ENCODE results near the gene NAMPT.
"Not testable (repeated sequence)": the region's sequence is repeated elsewhere in the genome, so short reads cannot be mapped to it uniquely, and the experiment has no call there.

NAMPT gene

DNA sequence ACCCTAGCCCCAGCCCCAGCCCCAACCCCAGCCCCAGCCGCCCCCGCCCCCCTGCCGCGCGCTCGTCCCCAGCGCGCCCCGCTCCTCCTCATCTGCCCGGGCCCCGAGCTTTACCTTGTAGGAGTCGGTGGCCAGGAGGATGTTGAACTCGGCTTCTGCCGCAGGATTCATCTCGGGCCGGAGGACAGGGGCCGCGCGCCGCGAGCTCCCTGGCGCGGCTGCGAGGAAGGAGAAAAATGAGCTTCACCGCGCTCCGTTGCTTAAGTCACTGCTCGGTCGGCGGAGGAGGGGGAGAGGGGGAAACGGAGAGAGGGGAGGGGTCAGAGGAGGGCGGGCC is at the start of gene NAMPT:
NAMPT (minus strand) TSS at position 270 of the 337 bp plus-strand sequence; CDS start at position 171, 99 bp downstream.
- H3K27me3 ChIP-seq (ENCODE audit: control insufficient read depth, insufficient read depth, low read length) = no peaks in the 10 kb centered on the region
- peak within 1 kb of the TSS; percentile 86 for H3K9ac ChIP-seq (ENCODE audit: low read length)
- H3K9me3 ChIP-seq (ENCODE audit: control insufficient read depth, insufficient read depth, low read depth, low read length) = no peaks in the 10 kb centered on the region
- peak within 1 kb of the TSS; percentile 63; the same call in 1 of the 2 replicates for H3K27ac ChIP-seq (ENCODE audit: low read depth, low read length)
- peak within 1 kb of the TSS; percentile 99 for H3K4me3 ChIP-seq (ENCODE audit: low read depth, low read length)
- H3K36me3 ChIP-seq (ENCODE audit: control insufficient read depth, insufficient read depth, low read length) = no peaks in the 10 kb centered on the region
- peaks cover 25% of the 10 kb centered on the region for H3K4me1 ChIP-seq (ENCODE audit: control insufficient read depth, insufficient read depth, low read length)

DNA sequence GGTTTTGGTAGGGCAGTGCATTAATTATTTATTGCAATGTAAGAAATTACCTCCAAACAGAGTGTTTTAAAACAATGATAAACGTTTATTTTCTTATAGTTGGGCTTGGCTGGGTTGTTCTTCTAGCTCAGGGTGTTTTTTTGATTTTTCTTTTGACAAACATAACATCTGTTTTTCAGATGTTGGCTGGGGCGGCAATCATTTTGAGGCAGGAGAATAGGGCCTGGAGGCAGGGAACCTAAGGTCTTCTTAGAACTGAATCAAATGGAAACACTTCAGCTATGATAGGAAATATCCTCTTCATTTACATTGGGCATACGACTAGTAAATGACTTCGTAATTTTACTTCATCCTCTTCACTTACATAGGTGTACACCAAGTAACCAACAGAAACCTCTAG is 47.4 kb upstream of the NAMPT start:
- H3K4me3 ChIP-seq (ENCODE audit: low read depth, low read length) = no peak overlapping the region
- no peak overlapping the region for H3K27ac ChIP-seq (ENCODE audit: low read depth, low read length)
- no peaks in the 10 kb centered on the region for H3K27me3 ChIP-seq (ENCODE audit: control insufficient read depth, insufficient read depth, low read length)
- no peak overlapping the region for H3K9ac ChIP-seq (ENCODE audit: low read length)
- peaks cover 6% of the 10 kb centered on the region; the same call in 1 of the 2 replicates for H3K9me3 ChIP-seq (ENCODE audit: control insufficient read depth, insufficient read depth, low read depth, low read length)
- H3K4me1 ChIP-seq (ENCODE audit: control insufficient read depth, insufficient read depth, low read length) = no peaks in the 10 kb centered on the region
- no peaks in the 10 kb centered on the region for H3K36me3 ChIP-seq (ENCODE audit: control insufficient read depth, insufficient read depth, low read length)

GRCh38 chr7:106331441-106332175 is 46.8 kb upstream of the NAMPT start:
- no peak overlapping the region for H3K9ac ChIP-seq (ENCODE audit: low read length)
- H3K9me3 ChIP-seq (ENCODE audit: control insufficient read depth, insufficient read depth, low read depth, low read length) = peaks cover under 1% of the 10 kb centered on the region; the same call in 1 of the 2 replicates
- H3K4me1 ChIP-seq (ENCODE audit: control insufficient read depth, insufficient read depth, low read length) = no peaks in the 10 kb centered on the region
- H3K27ac ChIP-seq (ENCODE audit: low read depth, low read length) = no peak overlapping the region
- no peak overlapping the region for H3K4me3 ChIP-seq (ENCODE audit: low read depth, low read length)
- H3K36me3 ChIP-seq (ENCODE audit: control insufficient read depth, insufficient read depth, low read length) = no peaks in the 10 kb centered on the region
- H3K27me3 ChIP-seq (ENCODE audit: control insufficient read depth, insufficient read depth, low read length) = no peaks in the 10 kb centered on the region

DNA sequence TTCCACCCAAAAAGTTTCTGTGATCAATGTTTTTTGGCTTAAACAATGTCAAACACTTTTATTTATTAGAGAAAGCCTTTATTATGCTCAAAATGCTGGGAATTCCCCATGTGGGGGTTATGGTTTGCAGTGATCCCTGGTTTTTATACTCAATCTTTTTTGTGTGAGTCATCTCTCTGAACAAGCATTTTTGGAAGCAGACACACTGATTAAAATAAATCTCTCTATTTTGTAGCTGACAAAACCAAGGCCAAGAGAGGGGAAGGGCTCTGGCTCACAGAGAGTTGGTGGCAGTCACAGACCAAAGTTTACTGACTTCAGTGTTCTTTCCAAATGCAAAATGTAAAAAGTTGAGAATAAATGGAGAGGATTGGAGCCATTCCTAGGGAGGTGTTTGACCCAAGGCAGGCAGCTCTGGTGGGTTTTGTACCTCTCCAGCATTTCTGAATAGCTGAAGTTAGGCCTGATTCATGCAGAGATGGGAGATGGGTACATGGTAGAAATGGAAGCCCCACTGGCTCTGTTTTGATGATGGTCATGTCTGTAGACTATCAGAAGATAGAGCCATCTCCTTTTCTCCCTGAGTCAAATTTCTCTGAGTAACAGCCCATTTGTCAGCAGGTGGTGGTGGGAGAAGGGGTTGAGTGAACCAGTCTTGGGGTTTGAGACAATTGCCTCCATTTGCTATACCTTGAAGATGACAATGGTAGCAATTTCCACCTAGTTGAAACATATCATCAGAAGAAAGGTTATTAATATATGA is 45.4 kb upstream of the NAMPT start:
- no peaks in the 10 kb centered on the region for H3K4me1 ChIP-seq (ENCODE audit: control insufficient read depth, insufficient read depth, low read length)
- H3K27me3 ChIP-seq (ENCODE audit: control insufficient read depth, insufficient read depth, low read length) = no peaks in the 10 kb centered on the region
- no peak overlapping the region for H3K4me3 ChIP-seq (ENCODE audit: low read depth, low read length)
- H3K36me3 ChIP-seq (ENCODE audit: control insufficient read depth, insufficient read depth, low read length) = no peaks in the 10 kb centered on the region
- no peak overlapping the region for H3K9ac ChIP-seq (ENCODE audit: low read length)
- H3K27ac ChIP-seq (ENCODE audit: low read depth, low read length) = no peak overlapping the region
- H3K9me3 ChIP-seq (ENCODE audit: control insufficient read depth, insufficient read depth, low read depth, low read length) = no peaks in the 10 kb centered on the region

DNA sequence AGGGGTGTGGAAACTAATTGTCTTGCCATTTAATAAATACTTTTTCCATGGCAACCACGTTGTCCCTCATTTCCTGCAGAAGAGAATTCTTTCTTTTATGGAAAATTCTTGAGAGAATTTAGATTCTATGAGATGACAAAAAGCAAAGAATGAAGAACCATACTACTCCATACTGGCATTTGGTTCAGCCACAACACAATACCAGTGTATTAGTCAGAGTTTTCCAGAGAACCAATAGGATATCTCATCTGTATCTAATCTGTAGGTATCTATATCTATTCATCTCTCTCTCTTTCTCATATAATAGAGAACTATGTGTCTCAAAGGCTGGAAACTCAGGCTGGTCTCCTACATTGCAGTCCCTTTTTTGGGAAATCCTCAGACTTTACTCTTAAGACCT is 44.6 kb upstream of the NAMPT start:
- Histone ChIP-seq H3K4me1 (ENCODE audit: control insufficient read depth, insufficient read depth, low read length) (no peaks in the 10 kb centered on the region), H3K4me3 (ENCODE audit: low read depth, low read length) (no peak overlapping the region), H3K27ac (ENCODE audit: low read depth, low read length) (no peak overlapping the region), H3K36me3 (ENCODE audit: control insufficient read depth, insufficient read depth, low read length) (no peaks in the 10 kb centered on the region), H3K27me3 (ENCODE audit: control insufficient read depth, insufficient read depth, low read length) (no peaks in the 10 kb centered on the region), H3K9ac (ENCODE audit: low read length) (no peak overlapping the region), H3K9me3 (ENCODE audit: control insufficient read depth, insufficient read depth, low read depth, low read length) (no peaks in the 10 kb centered on the region)

DNA sequence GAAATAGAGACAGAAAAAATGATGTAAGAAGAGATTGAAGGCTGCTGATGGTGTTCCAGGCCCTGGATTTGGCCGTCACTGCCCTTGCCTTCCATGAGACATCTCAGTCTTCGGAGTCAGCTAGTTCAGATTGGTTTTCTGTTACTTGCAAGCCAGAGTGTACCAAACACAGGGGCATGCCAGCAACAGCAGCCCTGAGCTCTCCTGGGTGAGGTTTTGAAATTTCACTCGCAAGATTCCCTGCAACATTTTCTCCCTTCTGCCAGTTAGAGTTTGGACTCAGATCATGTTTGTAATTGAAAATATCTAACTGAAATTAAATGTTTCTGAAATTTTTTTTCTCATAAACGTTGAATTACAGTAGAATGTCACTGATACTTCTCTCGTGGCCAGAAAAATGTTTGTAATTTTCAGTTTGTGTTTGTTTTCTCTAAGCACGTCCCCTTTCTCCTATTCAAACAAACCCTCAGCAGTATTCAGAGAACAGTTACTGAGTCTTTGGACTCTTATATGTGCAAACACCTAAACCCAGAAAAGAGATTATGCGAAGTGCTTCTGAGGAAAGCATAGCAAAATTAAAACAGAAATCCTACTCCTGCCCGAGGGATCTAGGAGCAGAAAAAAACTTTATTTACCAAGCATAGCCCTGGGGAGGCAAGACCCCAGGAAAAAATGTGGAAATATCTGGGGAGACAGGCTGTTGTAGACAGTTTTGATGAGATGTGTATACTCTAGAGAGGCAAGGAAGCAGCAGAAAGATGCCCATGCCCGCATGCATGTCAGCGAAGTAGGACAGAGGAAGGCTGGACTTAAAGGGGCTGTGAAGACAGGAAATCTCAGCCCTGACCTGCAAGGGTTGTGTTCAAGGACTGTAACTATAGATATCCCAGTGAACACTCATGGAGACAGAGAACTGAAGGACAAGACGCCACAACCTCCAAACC is 43.0 kb upstream of the NAMPT start:
- H3K36me3 ChIP-seq (ENCODE audit: control insufficient read depth, insufficient read depth, low read length) = no peaks in the 10 kb centered on the region
- no peaks in the 10 kb centered on the region for H3K27me3 ChIP-seq (ENCODE audit: control insufficient read depth, insufficient read depth, low read length)
- no peaks in the 10 kb centered on the region for H3K4me1 ChIP-seq (ENCODE audit: control insufficient read depth, insufficient read depth, low read length)
- no peaks in the 10 kb centered on the region for H3K9me3 ChIP-seq (ENCODE audit: control insufficient read depth, insufficient read depth, low read depth, low read length)
- no peak overlapping the region for H3K4me3 ChIP-seq (ENCODE audit: low read depth, low read length)
- no peak overlapping the region for H3K9ac ChIP-seq (ENCODE audit: low read length)
- H3K27ac ChIP-seq (ENCODE audit: low read depth, low read length) = no peak overlapping the region

DNA sequence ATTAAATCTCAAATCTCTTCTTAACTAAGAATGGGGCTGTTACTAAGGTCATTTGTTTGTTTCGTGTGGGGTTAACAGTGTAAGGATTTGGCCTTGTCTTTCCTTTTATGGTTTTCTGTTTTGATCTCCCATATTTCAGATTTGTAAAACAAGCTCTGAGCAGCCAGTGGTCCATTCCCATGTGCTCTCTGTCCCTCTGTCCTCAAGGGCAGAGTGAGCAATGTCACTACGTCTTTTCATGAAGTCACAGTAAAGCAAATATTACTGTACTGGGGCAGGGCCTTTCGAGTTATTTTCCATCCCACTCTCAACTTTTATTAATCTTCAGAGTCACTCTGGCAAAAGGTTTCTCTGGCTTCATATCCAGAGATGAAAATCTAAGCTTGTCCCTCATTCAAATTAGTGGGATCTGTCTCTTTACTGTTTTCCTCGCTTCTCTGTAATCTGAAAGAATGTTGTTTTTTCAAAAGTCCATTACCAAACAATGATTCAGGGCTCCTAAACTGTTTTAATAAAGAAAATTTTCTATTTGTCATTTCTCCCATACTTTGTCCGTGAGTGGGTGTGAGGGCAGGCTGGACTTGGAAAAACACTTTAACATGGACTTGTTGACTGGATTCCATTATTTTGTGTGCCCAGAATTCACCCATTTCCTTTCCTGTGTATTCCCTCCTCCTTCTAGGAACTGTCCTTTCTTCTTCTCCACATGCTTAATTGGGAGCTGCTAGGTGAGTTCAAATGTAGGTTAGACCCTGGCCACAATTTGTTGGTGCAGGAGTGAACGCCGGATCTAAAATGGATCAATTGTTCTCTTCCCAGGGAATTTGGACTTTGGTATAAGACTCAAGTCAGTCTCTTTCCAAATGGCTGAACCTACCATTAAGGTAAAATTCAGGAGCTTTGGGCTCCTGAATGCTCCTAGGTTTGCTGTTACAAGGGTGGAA is 42.1 kb upstream of the NAMPT start:
- H3K4me1 ChIP-seq (ENCODE audit: control insufficient read depth, insufficient read depth, low read length) = no peaks in the 10 kb centered on the region
- H3K27me3 ChIP-seq (ENCODE audit: control insufficient read depth, insufficient read depth, low read length) = no peaks in the 10 kb centered on the region
- no peaks in the 10 kb centered on the region for H3K36me3 ChIP-seq (ENCODE audit: control insufficient read depth, insufficient read depth, low read length)
- no peak overlapping the region for H3K27ac ChIP-seq (ENCODE audit: low read depth, low read length)
- no peak overlapping the region for H3K9ac ChIP-seq (ENCODE audit: low read length)
- H3K9me3 ChIP-seq (ENCODE audit: control insufficient read depth, insufficient read depth, low read depth, low read length) = no peaks in the 10 kb centered on the region
- H3K4me3 ChIP-seq (ENCODE audit: low read depth, low read length) = no peak overlapping the region

- not testable (repeated sequence) for H3K27me3 ChIP-seq (ENCODE audit: control insufficient read depth, insufficient read depth, low read length); H3K36me3 ChIP-seq (ENCODE audit: control insufficient read depth, insufficient read depth, low read length); H3K27ac ChIP-seq (ENCODE audit: low read depth, low read length); H3K4me3 ChIP-seq (ENCODE audit: low read depth, low read length); H3K4me1 ChIP-seq (ENCODE audit: control insufficient read depth, insufficient read depth, low read length); H3K9ac ChIP-seq (ENCODE audit: low read length)
- H3K9me3 ChIP-seq (ENCODE audit: control insufficient read depth, insufficient read depth, low read depth, low read length) = peaks cover 12% of the 10 kb centered on the region
These were observed 39.7 kb upstream of the NAMPT start for GRCh38 chr7:106324509-106324908.

DNA sequence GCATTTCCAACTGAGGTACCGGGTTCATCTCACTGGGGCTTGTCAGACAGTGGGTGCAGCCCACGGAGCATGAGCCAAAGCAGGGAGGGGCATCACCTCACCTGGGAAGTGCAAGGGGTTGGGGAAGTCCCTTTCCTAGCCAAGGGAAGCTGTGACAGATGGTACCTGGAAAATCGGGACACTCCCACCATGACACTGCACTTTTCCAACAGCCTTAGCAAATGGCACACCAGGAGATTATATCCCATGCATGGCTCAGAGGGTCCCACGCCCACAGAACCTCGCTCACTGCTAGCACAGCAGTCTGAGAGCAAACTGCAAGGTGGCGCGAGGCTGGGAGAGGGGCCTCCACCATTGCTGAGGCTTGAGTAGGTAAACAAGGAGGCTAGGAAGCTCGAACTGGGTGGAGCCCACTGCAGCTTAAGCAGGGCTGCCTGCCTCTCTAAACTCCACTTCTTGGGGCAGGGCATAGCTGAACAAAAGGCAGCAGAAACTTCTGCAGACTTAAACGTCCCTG is 35.5 kb upstream of the NAMPT start:
- H3K4me3 ChIP-seq (ENCODE audit: low read depth, low read length); H3K9ac ChIP-seq (ENCODE audit: low read length); H3K27me3 ChIP-seq (ENCODE audit: control insufficient read depth, insufficient read depth, low read length); H3K36me3 ChIP-seq (ENCODE audit: control insufficient read depth, insufficient read depth, low read length); H3K27ac ChIP-seq (ENCODE audit: low read depth, low read length); H3K4me1 ChIP-seq (ENCODE audit: control insufficient read depth, insufficient read depth, low read length): not testable (repeated sequence)
- peaks cover 19% of the 10 kb centered on the region for H3K9me3 ChIP-seq (ENCODE audit: control insufficient read depth, insufficient read depth, low read depth, low read length)

DNA sequence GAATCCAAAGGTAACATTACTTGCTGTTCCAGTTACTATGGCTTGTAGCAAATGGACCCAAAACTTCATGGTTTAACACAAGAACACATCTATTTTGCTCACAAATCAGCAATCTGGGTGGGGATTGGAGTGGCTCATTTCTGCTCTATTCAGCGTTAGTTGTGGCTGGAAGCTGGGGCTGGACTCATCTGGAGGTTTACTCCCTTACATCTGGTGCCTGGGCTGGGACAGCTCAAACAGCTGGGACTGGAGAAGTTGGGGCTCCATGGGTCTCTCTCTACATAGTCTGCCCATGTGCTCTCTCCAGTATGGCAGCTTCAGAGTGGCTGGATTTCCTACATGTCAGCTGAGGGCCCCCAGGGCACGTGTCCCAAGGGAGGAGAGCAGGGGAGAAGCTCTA is 33.7 kb upstream of the NAMPT start:
- Histone ChIP-seq H3K4me3 (ENCODE audit: low read depth, low read length) (no peak overlapping the region), H3K4me1 (ENCODE audit: control insufficient read depth, insufficient read depth, low read length) (no peaks in the 10 kb centered on the region)

More for the DNA sequence above, 33.7 kb upstream of the NAMPT start:
- H3K9me3 ChIP-seq (ENCODE audit: control insufficient read depth, insufficient read depth, low read depth, low read length) = peaks cover 19% of the 10 kb centered on the region
- H3K9ac ChIP-seq (ENCODE audit: low read length) = no peak overlapping the region
- no peaks in the 10 kb centered on the region for H3K27me3 ChIP-seq (ENCODE audit: control insufficient read depth, insufficient read depth, low read length)
- H3K27ac ChIP-seq (ENCODE audit: low read depth, low read length) = no peak overlapping the region
- H3K36me3 ChIP-seq (ENCODE audit: control insufficient read depth, insufficient read depth, low read length) = no peaks in the 10 kb centered on the region

Measured in HUES6 (cell line).